Vagina (tissue), 2 donors: ENCODE results near the gene GALNT9. TPM values are rescaled to one million over a fixed set of nuclear protein-coding genes. Genes with fewer than 3 reads are reported as not detected.
"Not testable (repeated sequence)": the region's sequence is repeated elsewhere in the genome, so short reads cannot be mapped to it uniquely, and the experiment has no call there.

Source experiments
- DNase-seq, 2 donors: peaks; one replicate each; pipeline ENCODE4 v3.0.0-alpha.2; 2017; ENCODE audit errors: extremely low spot score in 2 of 2
- H3K27ac ChIP-seq: fragments of 200-600 bp; sonication (generic); one replicate; pipeline ENCODE4 v1.5.1; 2019
- H3K27me3 ChIP-seq: fragments of 200-600 bp; sonication (generic); one replicate; pipeline ENCODE4 v1.5.1; 2019
- H3K36me3 ChIP-seq, 2 donors: fragments of 200-600 bp; sonication (generic); one replicate each; pipeline ENCODE4 v1.5.1; 2017 to 2019
- H3K4me1 ChIP-seq: fragments of 200-600 bp; sonication (generic); one replicate; pipeline ENCODE4 v1.5.1; 2019
- H3K4me3 ChIP-seq, 2 donors: fragments of 200-600 bp; sonication (generic); 1 replicate in 1 of 2; 2 replicates in 1 of 2; pipeline ENCODE4 v1.5.1; 2016 to 2019
- H3K9me3 ChIP-seq: fragments of 200-600 bp; sonication (generic); one replicate; pipeline ENCODE4 v1.5.1; 2019
- POLR2A ChIP-seq, 2 donors: fragments of 450-650 bp; IDR thresholded peaks; one replicate each; pipeline ENCODE4 v1.6.1; 2017; ENCODE audit warnings: antibody characterized with exemption in 2 of 2, mild to moderate bottlenecking in 2 of 2, moderate library complexity in 2 of 2
- POLR2AphosphoS5 ChIP-seq, 2 donors: sonication (generic); formaldehyde crosslinking; IDR thresholded peaks; one replicate each; pipeline ENCODE4 v1.9.0; 2017; ENCODE audit warnings: antibody characterized with exemption in 2 of 2, mild to moderate bottlenecking in 2 of 2, low read depth in 1 of 2; ENCODE audit not compliant: insufficient read depth in 1 of 2
- intact Hi-C: fragments of 100-400 bp; cut with DNase I; formaldehyde crosslinking; loops from one replicate; pipeline ENCODE4 v1.15.1; 2023
- total RNA-seq: library from RNA; depleted of rRNA; stranded (reverse); fragments of >200 nt; gene quantifications from one replicate; pipeline ENCODE4 v1.2.3, GENCODE V29; 2016
- TF ChIP-seq, protein P1 (sequence below), 3 experiments: fragments of 450-650 bp in 2 of 3; fragments of 200-600 bp in 1 of 3; sonication (generic) in 1 of 3; IDR thresholded peaks; one replicate each; pipeline ENCODE4 v1.5.1; 2017 to 2019; ENCODE audit warnings: antibody characterized with exemption in 3 of 3, mild to moderate bottlenecking in 2 of 3, moderate library complexity in 2 of 3

GALNT9 gene
- 1.5 TPM for total RNA-seq

DNA sequence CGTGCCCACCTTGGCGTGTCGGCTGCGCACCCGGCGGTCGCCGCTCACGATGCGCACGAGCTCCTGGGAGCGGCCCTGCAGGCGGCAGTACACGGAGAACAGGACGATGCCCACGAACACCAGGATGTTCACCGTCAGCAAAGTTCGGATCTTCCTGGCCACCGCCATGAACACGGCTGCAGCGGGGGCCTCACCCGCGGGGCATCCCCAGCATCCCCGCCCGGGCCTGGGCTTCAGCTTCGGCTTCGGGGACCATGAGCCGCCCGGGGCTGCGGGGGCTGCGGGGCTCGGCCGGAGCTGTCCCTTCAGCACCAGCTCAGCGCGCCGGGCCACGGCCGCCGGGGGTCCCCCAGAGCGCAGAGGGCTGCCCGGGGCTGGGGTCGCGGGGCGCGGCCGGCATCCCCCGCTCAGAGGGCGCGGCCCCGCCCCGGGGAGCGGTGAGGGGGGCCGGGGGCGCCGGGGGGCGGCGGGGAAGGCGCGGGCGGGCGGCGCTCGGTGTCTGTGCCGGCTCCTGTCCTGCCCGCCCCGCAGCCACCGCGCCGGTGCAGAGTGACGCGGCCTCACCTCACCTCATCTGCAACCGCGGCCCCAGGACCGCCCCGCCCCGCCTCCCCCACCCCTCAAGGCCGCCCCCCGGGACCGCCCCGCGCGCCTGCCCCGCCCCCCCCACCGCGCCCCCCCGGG, at the start of gene GALNT9:
Gene GALNT9, minus strand, starts transcription at position 554 of the 684 bp plus-strand sequence. Its CDS starts 386 bp downstream, at position 168.
- peak within 1 kb of the TSS in 1 of 2 donors; percentile 10 for H3K4me3 ChIP-seq
- peaks cover 23% of the 10 kb centered on the region for H3K4me1 ChIP-seq
- H3K9me3 ChIP-seq: no peaks in the 10 kb centered on the region
- TF ChIP-seq, protein P1, sequence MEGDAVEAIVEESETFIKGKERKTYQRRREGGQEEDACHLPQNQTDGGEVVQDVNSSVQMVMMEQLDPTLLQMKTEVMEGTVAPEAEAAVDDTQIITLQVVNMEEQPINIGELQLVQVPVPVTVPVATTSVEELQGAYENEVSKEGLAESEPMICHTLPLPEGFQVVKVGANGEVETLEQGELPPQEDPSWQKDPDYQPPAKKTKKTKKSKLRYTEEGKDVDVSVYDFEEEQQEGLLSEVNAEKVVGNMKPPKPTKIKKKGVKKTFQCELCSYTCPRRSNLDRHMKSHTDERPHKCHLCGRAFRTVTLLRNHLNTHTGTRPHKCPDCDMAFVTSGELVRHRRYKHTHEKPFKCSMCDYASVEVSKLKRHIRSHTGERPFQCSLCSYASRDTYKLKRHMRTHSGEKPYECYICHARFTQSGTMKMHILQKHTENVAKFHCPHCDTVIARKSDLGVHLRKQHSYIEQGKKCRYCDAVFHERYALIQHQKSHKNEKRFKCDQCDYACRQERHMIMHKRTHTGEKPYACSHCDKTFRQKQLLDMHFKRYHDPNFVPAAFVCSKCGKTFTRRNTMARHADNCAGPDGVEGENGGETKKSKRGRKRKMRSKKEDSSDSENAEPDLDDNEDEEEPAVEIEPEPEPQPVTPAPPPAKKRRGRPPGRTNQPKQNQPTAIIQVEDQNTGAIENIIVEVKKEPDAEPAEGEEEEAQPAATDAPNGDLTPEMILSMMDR (IDR thresholded peaks at IDR 0.05): no peak
- TF ChIP-seq POLR2AphosphoS5 (IDR thresholded peaks at IDR 0.05; ENCODE audit: insufficient read depth in 1 of 2, low read depth in 1 of 2) (no peak), POLR2A (IDR thresholded peaks at IDR 0.05) (no peak)
- intact Hi-C loops: no loop called here
- H3K27me3 ChIP-seq: no peaks in the 10 kb centered on the region
- no peak for DNase-seq
- no peaks in the 10 kb centered on the region for H3K36me3 ChIP-seq
- H3K27ac ChIP-seq: no peak within 1 kb of the TSS

DNA sequence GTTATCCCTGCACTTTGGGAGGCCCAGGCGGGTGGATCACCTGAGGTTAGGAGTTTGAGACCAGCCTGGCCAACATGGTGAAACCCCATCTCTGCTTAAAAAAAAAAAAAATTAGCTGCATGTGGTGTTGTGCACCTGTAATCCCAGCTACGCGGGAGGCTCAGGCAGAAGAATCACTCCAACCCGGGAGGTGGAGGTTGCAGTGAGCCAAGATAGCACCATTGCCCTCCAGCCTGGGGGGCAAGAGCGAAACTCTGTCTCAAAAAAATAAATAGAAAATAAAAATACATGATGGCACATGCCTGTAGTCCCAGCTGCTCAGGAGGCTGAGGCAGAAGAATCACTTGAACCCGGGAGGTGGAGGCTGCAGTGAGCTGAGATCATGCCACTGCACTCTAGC, 49.7 kb upstream of the GALNT9 start:
- H3K36me3 ChIP-seq, intact Hi-C loops, H3K27ac ChIP-seq, H3K9me3 ChIP-seq, H3K4me3 ChIP-seq, DNase-seq, H3K27me3 ChIP-seq, H3K4me1 ChIP-seq: not testable (repeated sequence)

DNA sequence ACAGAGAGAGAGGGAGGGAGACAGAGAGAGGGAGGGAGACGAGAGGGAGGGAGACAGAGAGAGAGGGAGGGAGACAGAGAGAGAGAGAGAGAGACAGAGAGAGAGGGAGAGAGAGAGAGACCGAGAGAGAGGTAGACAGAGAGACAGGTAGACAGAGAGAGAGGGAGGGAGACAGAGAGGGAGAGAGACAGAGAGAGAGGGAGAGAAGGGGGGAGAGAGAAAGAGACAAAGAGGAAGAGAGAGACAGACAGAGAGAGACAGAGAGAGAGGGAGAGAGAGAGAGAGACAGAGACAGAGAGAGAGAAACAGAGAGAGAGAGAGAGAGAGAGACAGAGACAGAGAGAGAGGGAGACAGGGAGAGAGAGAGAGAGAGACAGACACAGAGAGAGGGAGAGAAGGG, 47.8 kb upstream of the GALNT9 start:
- Histone ChIP-seq H3K36me3 (no peaks in the 10 kb centered on the region), H3K9me3 (no peaks in the 10 kb centered on the region), H3K4me3 (no peak overlapping the region), H3K27me3 (peaks cover 4% of the 10 kb centered on the region), H3K27ac (no peak overlapping the region), H3K4me1 (no peaks in the 10 kb centered on the region)
- intact Hi-C loops: no loop called here
- no peak for DNase-seq
- no peak for TF ChIP-seq POLR2A (IDR thresholded peaks at IDR 0.05)
- TF ChIP-seq POLR2AphosphoS5 (IDR thresholded peaks at IDR 0.05; ENCODE audit: insufficient read depth in 1 of 2, low read depth in 1 of 2): no peak
- TF ChIP-seq, protein P1 (IDR thresholded peaks at IDR 0.05): no peak

DNA sequence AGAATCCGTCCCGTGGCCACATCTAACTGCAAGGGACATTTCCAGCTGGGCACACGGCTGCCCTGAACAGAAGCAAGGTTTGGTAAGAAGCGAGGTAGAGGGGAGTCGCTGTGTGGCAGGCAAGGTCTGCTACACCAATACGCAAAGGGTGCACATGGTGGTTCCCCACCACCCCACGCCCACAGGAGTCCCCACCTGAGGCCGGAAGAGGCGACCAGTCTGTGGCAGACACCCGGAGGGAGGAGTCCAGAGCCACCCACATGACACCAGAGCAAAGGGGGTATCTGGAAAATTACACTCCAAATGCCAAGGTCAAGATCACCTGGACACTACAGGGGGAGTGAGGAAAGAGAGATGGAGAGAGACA, 47.1 kb upstream of the GALNT9 start:
- intact Hi-C loops: no loop called here
- Histone ChIP-seq H3K36me3 (no peaks in the 10 kb centered on the region), H3K4me3 (no peak overlapping the region), H3K27ac (no peak overlapping the region), H3K4me1 (no peaks in the 10 kb centered on the region), H3K9me3 (no peaks in the 10 kb centered on the region), H3K27me3 (peaks cover 4% of the 10 kb centered on the region)
- TF ChIP-seq, protein P1 (IDR thresholded peaks at IDR 0.05): no peak
- no peak for TF ChIP-seq POLR2A (IDR thresholded peaks at IDR 0.05)
- no peak for TF ChIP-seq POLR2AphosphoS5 (IDR thresholded peaks at IDR 0.05; ENCODE audit: insufficient read depth in 1 of 2, low read depth in 1 of 2)
- no peak for DNase-seq

DNA sequence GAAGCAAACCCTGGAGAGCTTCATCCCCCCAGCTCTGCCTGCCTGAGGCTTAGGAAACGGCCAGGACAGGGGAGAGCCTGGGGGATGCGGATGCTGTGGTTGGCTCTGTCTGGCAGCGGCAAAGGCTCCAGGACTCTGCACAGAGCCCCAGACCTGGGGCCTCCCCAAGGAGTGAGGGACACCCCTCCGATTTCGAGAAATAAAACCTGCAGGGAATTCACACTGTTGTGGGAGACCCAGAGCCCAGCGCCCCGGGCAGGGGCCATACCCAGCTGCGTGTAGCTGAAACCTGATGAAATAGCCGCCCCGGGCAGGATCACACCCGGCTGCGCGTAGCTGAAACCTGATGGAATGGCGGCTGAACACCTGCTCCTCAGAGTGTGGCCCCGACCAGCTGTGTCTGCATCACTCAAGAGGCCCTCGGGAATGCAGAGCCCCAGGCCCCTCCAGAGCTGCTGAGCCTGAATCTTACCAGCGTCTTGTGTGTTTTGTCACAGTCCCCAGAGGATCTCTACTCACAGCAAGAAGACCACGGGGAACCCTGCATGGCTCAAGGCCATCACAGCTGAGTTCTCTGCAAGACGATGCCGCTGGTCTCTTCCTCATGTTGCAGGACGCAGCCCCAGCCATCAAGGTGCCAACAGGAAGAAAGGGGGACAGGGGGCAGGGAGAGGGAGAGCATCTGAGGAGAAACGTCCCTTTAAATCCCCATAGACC, 46.5 kb upstream of the GALNT9 start:
- no peaks in the 10 kb centered on the region for H3K9me3 ChIP-seq
- no peak for DNase-seq
- H3K27ac ChIP-seq: no peak overlapping the region
- no peaks in the 10 kb centered on the region for H3K36me3 ChIP-seq
- H3K4me1 ChIP-seq: no peaks in the 10 kb centered on the region
- intact Hi-C loops: no loop called here
- H3K4me3 ChIP-seq: no peak overlapping the region
- TF ChIP-seq POLR2A (IDR thresholded peaks at IDR 0.05) (no peak), POLR2AphosphoS5 (IDR thresholded peaks at IDR 0.05; ENCODE audit: insufficient read depth in 1 of 2, low read depth in 1 of 2) (no peak)
- TF ChIP-seq, protein P1 (IDR thresholded peaks at IDR 0.05): no peak
- peaks cover 4% of the 10 kb centered on the region for H3K27me3 ChIP-seq
